HepG2 (cell line): ENCODE data around the gene NLRP14. TPM values are rescaled to one million over a fixed set of nuclear protein-coding genes. Genes with fewer than 3 reads are reported as not detected.

Experiments
- FOSL1 ChIP-seq: sonication (generic); formaldehyde crosslinking; IDR thresholded peaks from 2 replicates; pipeline ENCODE4 v1.9.0; 2021; ENCODE audit warnings: missing genetic modification reagents, borderline replicate concordance
- HNRNPLL ChIP-seq: fragments of 200-400 bp; formaldehyde crosslinking; IDR thresholded peaks from 2 replicates; pipeline ENCODE4 v1.6.1; 2017; ENCODE audit warnings: mild to moderate bottlenecking, low read depth, low read length; ENCODE audit not compliant: poor library complexity, severe bottlenecking
- HOXA3 ChIP-seq: sonication (generic); formaldehyde crosslinking; IDR thresholded peaks from 2 replicates; pipeline ENCODE4 v1.5.0; 2020; ENCODE audit warnings: missing genetic modification reagents
- MAFF ChIP-seq: IDR thresholded peaks from 2 replicates; pipeline ENCODE4 v1.6.1; 2011; ENCODE audit warnings: low read depth, low read length, improper control_type of control experiment
- MIER2 ChIP-seq: IDR thresholded peaks from 2 replicates; pipeline ENCODE4 v1.6.1; 2016; ENCODE audit warnings: missing biosample characterization, missing genetic modification reagents
- STAG1 ChIP-seq: sonication (generic); formaldehyde crosslinking; IDR thresholded peaks from 2 replicates; pipeline ENCODE4 v1.4.0; 2020; ENCODE audit warnings: missing genetic modification reagents
- YEATS2 ChIP-seq: sonication (generic); formaldehyde crosslinking; IDR thresholded peaks from 2 replicates; pipeline ENCODE4 v1.4.0; 2020; ENCODE audit warnings: missing genetic modification reagents, borderline replicate concordance
- ZNF501 ChIP-seq: sonication (generic); formaldehyde crosslinking; IDR thresholded peaks from 2 replicates; pipeline ENCODE4 v1.5.1; 2020; ENCODE audit warnings: mild to moderate bottlenecking, moderate library complexity, missing genetic modification reagents
- polyA plus RNA-seq, 8 experiments: library from polyadenylated mRNA; depleted of rRNA in 3 of 8; stranded (reverse) in 7 of 8; unstranded in 1 of 8; fragments of >200 nt; fragmentation: Illumina TruSeq in 4 of 8; extraction: Trizol in 4 of 8; gene quantifications; 2 replicates each; pipeline versions ENCODE4 v1.2.1 to v1.2.3, GENCODE V29; 2011 to 2016; ENCODE audit warnings: low read depth in 4 of 8, missing spikeins in 1 of 8, mixed read lengths in 1 of 8; ENCODE audit not compliant: insufficient read depth in 1 of 8
- total RNA-seq, 5 experiments: library from RNA; depleted of rRNA; stranded (reverse); fragments of >200 nt; fragmentation: Illumina TruSeq; extraction: Trizol; gene quantifications; 2 replicates each; pipeline ENCODE4 v1.2.3, GENCODE V29; 2016; ENCODE audit warnings: low read depth in 1 of 5
- TF ChIP-seq, protein P1 (sequence below): sonication (generic); formaldehyde crosslinking; conservative IDR thresholded peaks from 2 replicates; pipeline ENCODE4 v1.8.0; 2022; ENCODE audit warnings: mild to moderate bottlenecking, moderate library complexity, missing genetic modification reagents
- TF ChIP-seq, protein P2 (sequence below): sonication (generic); formaldehyde crosslinking; IDR thresholded peaks from 2 replicates; pipeline ENCODE4 v1.5.0; 2020; ENCODE audit warnings: missing genetic modification reagents
- TF ChIP-seq, protein P3 (sequence below): sonication (generic); formaldehyde crosslinking; IDR thresholded peaks from 2 replicates; pipeline ENCODE4 v1.5.0; 2020; ENCODE audit warnings: missing genetic modification reagents
- TF ChIP-seq, protein P4 (sequence below): sonication (generic); formaldehyde crosslinking; IDR thresholded peaks from 2 replicates; pipeline ENCODE4 v1.9.0; 2021; ENCODE audit warnings: mild to moderate bottlenecking, missing genetic modification reagents
- TF ChIP-seq, protein P5 (sequence below): sonication (generic); formaldehyde crosslinking; IDR thresholded peaks from 2 replicates; pipeline ENCODE4 v1.5.0; 2020; ENCODE audit warnings: mild to moderate bottlenecking, missing genetic modification reagents, borderline replicate concordance

The NLRP14 gene
- total and polyA plus RNA-seq, 2 of the 13 experiments (the other 11 are each of a cell fraction or from before 2014, with no cell fraction given): not detected

DNA sequence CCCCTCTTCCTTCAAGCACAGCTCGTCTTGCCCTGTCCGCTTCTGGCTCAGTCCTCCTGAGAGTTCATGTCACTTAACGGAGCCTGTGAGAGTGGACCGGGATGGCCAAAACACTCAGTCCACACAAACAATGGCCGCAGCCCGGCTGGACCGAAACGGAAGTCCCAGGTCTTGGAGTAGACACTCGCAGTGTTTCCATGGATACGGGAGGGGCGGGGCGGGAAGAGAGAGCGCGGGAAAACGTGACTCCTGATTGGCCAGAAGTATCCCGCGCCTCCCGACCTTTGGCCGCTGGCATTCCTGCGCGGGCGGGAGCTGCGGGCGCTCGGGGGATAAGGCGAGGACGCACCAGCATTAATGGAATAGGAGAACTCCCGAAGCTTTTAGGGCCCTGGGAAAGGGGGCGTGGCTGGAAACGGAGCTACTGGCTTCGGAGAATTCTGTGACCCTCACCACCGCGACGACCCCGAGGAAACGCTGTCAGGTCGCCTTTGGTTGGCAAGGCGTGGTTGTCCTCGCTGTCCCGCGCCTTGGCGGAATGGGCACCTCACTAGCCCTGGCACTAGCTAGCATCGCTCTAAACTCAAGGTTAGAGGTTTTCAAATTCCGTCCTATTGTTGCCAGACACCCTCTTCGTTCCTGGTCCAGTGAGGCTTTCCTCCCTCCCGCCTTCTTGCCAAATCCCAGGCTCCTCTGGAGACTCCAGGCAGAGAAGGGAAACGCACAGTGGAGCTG lies at the start of gene NLRP14, which contains the start of gene ZNF214 (continued):
- no peak for TF ChIP-seq MIER2 (CRISPR knock-in tag)
- TF ChIP-seq, protein P1, sequence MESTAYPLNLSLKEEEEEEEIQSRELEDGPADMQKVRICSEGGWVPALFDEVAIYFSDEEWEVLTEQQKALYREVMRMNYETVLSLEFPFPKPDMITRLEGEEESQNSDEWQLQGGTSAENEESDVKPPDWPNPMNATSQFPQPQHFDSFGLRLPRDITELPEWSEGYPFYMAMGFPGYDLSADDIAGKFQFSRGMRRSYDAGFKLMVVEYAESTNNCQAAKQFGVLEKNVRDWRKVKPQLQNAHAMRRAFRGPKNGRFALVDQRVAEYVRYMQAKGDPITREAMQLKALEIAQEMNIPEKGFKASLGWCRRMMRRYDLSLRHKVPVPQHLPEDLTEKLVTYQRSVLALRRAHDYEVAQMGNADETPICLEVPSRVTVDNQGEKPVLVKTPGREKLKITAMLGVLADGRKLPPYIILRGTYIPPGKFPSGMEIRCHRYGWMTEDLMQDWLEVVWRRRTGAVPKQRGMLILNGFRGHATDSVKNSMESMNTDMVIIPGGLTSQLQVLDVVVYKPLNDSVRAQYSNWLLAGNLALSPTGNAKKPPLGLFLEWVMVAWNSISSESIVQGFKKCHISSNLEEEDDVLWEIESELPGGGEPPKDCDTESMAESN (CRISPR knock-in tag): no peak
- TF ChIP-seq, protein P2, sequence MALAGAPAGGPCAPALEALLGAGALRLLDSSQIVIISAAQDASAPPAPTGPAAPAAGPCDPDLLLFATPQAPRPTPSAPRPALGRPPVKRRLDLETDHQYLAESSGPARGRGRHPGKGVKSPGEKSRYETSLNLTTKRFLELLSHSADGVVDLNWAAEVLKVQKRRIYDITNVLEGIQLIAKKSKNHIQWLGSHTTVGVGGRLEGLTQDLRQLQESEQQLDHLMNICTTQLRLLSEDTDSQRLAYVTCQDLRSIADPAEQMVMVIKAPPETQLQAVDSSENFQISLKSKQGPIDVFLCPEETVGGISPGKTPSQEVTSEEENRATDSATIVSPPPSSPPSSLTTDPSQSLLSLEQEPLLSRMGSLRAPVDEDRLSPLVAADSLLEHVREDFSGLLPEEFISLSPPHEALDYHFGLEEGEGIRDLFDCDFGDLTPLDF (CRISPR knock-in tag): peak; percentile 98
- TF ChIP-seq HOXA3: peak; percentile 69; the same call in 1 of the 2 replicates
- no peak for TF ChIP-seq STAG1 (CRISPR knock-in tag)
- TF ChIP-seq, protein P3, sequence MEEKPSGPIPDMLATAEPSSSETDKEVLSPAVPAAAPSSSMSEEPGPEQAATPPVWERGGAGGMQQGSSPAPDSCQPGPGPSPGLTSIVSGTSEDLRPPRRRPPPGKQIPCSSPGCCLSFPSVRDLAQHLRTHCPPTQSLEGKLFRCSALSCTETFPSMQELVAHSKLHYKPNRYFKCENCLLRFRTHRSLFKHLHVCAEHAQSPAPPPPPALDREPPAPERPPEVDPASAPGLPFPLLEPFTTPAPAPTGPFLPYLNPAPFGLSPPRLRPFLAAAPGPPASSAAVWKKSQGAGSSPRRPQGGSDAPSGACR: no peak
- TF ChIP-seq, protein P4, sequence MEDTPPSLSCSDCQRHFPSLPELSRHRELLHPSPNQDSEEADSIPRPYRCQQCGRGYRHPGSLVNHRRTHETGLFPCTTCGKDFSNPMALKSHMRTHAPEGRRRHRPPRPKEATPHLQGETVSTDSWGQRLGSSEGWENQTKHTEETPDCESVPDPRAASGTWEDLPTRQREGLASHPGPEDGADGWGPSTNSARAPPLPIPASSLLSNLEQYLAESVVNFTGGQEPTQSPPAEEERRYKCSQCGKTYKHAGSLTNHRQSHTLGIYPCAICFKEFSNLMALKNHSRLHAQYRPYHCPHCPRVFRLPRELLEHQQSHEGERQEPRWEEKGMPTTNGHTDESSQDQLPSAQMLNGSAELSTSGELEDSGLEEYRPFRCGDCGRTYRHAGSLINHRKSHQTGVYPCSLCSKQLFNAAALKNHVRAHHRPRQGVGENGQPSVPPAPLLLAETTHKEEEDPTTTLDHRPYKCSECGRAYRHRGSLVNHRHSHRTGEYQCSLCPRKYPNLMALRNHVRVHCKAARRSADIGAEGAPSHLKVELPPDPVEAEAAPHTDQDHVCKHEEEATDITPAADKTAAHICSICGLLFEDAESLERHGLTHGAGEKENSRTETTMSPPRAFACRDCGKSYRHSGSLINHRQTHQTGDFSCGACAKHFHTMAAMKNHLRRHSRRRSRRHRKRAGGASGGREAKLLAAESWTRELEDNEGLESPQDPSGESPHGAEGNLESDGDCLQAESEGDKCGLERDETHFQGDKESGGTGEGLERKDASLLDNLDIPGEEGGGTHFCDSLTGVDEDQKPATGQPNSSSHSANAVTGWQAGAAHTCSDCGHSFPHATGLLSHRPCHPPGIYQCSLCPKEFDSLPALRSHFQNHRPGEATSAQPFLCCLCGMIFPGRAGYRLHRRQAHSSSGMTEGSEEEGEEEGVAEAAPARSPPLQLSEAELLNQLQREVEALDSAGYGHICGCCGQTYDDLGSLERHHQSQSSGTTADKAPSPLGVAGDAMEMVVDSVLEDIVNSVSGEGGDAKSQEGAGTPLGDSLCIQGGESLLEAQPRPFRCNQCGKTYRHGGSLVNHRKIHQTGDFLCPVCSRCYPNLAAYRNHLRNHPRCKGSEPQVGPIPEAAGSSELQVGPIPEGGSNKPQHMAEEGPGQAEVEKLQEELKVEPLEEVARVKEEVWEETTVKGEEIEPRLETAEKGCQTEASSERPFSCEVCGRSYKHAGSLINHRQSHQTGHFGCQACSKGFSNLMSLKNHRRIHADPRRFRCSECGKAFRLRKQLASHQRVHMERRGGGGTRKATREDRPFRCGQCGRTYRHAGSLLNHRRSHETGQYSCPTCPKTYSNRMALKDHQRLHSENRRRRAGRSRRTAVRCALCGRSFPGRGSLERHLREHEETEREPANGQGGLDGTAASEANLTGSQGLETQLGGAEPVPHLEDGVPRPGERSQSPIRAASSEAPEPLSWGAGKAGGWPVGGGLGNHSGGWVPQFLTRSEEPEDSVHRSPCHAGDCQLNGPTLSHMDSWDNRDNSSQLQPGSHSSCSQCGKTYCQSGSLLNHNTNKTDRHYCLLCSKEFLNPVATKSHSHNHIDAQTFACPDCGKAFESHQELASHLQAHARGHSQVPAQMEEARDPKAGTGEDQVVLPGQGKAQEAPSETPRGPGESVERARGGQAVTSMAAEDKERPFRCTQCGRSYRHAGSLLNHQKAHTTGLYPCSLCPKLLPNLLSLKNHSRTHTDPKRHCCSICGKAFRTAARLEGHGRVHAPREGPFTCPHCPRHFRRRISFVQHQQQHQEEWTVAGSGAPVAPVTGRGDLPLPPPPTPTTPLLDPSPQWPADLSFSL: no peak
- TF ChIP-seq FOSL1 (CRISPR knock-in tag): no peak
- TF ChIP-seq MAFF: no peak
- peak; percentile 73 for TF ChIP-seq HNRNPLL
- TF ChIP-seq, protein P5, sequence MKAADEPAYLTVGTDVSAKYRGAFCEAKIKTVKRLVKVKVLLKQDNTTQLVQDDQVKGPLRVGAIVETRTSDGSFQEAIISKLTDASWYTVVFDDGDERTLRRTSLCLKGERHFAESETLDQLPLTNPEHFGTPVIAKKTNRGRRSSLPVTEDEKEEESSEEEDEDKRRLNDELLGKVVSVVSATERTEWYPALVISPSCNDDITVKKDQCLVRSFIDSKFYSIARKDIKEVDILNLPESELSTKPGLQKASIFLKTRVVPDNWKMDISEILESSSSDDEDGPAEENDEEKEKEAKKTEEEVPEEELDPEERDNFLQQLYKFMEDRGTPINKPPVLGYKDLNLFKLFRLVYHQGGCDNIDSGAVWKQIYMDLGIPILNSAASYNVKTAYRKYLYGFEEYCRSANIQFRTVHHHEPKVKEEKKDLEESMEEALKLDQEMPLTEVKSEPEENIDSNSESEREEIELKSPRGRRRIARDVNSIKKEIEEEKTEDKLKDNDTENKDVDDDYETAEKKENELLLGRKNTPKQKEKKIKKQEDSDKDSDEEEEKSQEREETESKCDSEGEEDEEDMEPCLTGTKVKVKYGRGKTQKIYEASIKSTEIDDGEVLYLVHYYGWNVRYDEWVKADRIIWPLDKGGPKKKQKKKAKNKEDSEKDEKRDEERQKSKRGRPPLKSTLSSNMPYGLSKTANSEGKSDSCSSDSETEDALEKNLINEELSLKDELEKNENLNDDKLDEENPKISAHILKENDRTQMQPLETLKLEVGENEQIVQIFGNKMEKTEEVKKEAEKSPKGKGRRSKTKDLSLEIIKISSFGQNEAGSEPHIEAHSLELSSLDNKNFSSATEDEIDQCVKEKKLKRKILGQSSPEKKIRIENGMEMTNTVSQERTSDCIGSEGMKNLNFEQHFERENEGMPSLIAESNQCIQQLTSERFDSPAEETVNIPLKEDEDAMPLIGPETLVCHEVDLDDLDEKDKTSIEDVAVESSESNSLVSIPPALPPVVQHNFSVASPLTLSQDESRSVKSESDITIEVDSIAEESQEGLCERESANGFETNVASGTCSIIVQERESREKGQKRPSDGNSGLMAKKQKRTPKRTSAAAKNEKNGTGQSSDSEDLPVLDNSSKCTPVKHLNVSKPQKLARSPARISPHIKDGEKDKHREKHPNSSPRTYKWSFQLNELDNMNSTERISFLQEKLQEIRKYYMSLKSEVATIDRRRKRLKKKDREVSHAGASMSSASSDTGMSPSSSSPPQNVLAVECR: peak; percentile 72
- peak; percentile 49; the same call in 1 of the 2 replicates for TF ChIP-seq YEATS2
- TF ChIP-seq ZNF501: peak; percentile 41; the same call in 1 of the 2 replicates
